ENCODE data around the gene TCF4.

- TF ChIP-seq POLR2A (IDR thresholded peaks at IDR 0.05) (no peak), CTCF (IDR thresholded peaks at IDR 0.05) (no peak)
Observed at GRCh38 chr18:55236150-55236931, 351.7 kb downstream of the TCF4 start.
